ENCODE data around the gene METTL22.

Gene METTL22

GRCh38 chr16:8694795-8695728 lies 73.6 kb downstream of the METTL22 start:
- DNase-seq (ENCODE audit: low read depth) = no peak

DNA sequence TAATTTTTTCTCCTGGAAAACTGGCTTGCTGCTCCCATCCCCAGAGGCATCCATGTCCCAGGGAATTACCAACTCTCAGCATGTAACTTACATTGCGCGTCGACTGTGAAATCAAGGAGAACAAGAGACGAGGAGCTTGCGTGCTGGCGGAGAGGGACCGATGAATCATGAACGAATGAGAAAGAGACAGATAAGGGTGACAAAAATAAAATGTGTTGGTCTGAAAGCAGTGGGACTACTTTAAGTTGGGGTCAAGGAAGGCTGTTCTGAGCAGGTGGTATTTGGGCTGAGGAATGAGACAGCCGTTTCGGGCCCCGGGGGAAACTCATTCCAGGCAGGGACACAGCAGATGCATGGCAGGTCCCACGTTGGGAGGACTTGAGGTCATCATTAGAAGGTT lies 75.4 kb downstream of the METTL22 start:
- DNase-seq (ENCODE audit: low read depth) = no peak

- DNase-seq (ENCODE audit: low read depth) = no peak
These were observed 76.5 kb downstream of the METTL22 start for GRCh38 chr16:8697965-8698364.

Measured in HS-5 (cell line).